T-helper 1 cell (primary cell): ENCODE results near the gene IL12RB2.
A peak's percentile ranks its signal among the peaks of the same experiment; 100 is the strongest.
"Not testable (repeated sequence)": the region's sequence is repeated elsewhere in the genome, so short reads cannot be mapped to it uniquely, and the experiment has no call there.

Experiments
- DNase-seq, 5 donors: peaks; one replicate each; pipeline ENCODE4 v3.0.0-alpha.2; 2012 to 2020

Gene IL12RB2

DNA sequence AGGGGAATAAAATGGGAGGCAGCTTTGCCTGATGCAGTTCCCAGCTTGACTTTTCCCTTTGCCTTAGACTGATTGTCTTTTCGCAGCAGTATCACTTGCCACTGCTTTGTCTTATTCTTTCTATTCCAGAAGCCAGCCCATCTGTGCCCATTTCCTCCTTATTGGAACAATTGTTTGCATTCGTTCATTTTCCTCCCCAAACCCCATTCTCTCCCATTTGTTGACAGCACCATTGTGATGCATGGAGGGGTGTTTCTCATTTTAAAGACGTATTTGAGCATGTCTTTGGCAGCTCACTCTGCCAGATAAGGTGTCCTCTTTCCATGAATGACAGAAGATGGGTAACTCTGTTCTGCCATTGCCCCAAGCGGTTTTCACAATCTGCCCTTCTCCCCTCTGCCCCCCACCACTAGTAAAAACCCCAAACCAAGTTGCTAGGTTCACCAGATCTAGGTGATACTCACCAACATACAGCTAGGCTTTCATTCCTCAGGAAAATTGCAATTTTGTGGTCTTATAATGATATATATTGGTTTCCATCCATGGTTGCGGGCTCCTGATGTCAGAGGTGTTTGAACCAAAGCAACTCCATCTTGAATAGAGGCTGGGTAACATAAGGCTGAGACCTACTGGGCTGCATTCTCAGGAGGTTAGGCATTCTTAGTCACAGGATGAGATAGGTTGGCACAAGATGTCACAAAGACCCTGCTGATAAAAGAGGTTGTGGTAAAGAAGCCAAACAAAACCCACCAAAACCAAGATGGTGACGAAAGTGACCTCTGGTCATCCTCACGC, 91.7 kb downstream of the IL12RB2 start:
- no peak for DNase-seq

DNA sequence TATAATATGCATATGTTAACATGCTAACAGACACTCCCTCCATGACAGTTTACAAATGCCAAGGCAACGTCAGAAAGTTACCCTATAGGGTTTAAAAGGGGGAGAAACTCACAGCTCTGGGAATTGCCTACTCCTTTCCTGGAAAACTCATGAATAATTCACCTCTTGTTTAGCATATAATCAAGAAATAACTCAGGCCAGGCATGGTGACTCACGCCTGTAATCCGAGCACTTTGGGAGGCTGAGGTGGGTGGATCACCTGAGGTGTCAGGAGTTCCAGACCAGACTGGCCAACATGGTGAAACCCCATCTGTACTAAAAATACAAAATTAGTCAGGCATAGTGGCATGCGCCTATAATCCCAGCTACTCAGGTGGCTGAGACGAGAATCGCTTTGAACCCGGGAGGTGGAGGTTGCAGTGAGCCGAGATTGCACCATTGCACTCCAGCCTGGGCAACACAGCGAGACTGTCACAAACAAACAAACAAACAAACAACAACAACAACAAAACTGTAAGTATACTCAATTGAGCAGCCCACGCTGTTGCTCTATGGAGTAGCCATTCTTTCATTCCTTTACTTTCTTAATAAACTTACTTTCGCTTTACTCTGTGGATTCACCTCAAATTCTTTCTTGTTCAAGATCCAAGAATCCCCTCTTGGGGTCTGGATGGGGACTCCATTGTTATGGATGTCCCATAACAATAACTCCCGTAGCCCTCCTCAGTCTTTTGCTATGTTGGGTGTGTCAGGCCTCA, 92.5 kb downstream of the IL12RB2 start:
- DNase-seq, result peak in 1 of 5 donors; percentile 16

DNA sequence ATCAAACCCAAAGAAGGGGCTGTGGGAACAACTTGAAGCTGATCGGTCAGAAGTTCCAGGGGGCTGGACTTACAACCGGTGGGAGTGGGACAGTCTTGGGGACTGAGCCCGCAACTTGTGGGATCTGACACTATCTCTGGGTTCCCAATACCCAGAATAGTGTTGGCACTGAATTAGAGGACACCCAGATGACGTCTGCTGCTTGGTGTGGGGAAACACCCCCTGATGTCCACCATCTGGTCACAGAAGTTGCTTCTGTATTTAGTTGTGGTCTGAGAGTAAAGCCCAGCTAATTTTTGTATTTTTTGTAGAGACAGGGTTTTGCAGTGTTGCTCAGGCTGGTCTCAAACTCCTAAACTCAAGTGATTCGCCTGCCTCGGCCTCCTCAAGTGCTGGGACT, 93.8 kb downstream of the IL12RB2 start:
- no peak for DNase-seq

DNA sequence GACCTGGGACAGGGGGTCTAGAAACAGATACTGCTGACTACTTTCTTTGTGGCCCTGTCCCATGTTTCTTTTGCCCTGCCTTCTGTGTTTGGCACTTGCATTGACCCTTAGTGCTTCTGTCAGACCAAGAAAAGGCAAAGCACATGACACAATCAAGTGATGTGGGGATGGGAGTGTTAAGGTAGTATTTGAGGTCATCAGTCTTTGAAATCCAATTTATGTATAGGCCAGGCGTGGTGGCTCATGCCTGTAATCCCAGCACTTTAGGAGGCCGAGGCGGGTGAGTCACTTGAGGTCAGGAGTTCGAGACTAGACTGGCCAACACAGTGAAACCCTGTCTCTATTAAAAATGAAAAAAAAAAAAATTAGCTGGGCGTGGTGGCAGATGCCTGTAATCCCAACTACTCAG, 96.5 kb downstream of the IL12RB2 start:
- DNase-seq, result no peak

DNA sequence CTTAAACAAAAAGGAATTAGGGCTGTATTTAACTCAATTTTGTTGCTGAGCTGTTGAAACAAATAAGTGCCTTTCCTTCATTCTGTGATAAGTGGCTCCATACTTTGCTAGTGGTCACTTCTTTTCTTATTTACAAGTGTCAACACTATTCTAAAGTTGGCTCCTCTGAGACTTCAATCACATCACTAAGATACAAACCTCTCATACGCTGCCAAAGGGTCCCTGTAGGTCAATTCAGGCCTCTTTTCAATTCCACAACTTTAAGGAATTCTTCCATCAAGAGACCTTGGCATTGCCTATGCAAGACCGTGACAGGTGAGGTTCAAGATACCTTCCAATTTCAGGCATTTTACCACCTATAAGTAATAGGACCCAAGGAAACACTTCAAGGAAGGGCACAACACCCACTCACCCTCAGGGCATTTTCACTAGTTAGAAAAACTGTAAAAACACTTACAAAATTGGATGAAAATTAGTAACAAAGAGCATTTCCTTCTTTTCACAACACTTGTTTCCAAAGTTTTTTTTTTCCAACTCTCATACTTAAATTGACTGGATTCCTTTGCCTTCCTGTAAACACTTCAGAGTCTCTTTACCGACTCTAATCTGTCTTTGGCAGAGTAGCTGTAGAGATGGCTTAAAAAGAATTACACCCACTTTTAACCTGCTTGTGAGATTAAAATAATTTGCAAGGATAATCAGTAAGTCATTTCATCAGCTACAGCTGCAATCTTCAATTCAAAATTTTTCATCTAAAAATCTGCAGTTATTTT, 98.0 kb downstream of the IL12RB2 start:
- no peak for DNase-seq

DNA sequence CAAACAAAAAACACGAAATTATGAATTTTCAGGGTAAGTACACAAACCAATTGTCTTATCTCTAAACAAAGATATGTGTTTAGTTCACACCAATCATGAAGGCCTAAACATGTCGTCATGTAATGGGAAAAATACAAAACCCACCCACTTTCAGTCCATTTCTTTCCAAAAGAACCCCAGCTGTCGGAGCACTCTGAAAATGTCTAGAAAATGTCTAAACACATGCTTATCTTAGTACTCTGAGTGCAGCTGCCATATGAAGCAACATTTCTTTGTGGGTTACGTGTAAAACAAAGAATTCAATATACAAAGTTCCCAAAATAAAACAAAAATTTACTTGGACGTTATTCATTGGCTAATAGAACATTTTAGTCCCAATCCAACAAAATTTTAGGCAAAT, 99.8 kb downstream of the IL12RB2 start:
- no peak for DNase-seq

DNA sequence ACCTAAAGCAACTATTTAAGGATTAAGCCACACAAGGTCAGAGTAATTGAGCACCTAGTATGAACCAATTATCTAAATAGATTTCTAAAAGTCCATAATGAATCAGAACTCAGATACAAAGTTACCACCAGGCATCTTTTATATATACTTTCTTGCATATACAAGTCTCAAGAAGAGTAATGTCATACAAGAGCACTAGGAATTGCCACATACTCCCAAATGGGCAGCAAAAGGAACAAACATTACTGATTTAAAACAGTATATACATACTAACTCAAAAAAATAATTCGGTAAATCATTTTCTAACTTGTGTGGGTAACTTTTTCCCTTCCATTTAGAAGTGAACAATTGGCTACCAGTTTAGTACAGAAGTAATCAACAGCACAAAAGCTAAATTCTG, 100.5 kb downstream of the IL12RB2 start:
- no peak for DNase-seq

DNA sequence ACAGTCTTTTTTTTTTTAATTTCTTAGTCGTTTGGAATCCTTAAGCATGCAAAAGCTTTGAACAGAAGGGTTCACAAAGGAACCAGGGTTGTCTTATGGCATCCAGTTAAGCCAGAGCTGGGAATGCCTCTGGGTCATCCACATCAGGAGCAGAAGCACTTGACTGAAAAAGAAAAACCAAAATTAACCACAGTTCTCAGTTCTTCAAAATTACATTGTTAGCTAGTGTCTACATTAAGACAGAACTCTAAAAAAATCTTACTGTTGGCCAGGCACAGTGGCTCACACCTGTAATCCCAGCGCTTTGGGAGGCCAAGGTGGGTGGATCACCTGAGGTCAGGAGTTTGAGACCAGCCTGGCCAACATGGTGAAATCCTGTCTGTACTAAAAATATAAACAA, 105.4 kb downstream of the IL12RB2 start:
- not testable (repeated sequence) for DNase-seq

DNA sequence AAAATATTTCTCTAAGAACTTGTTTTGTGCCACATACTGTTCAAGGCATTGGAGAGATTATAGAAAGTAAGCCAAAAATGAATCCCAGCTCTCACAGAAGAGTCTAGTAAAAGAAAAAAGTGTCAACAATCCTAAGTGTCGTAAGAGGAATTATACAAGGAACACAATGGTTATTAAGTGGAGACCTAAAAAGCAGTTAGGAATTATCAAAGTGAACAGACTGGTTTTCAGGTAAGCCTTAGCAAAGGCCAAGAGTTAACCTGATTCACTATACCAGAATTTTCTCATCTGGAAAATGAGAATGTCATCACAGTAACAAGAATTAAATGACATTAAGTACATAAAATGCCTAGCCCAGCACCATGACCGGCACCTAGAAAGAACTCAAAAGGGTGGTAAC, 106.9 kb downstream of the IL12RB2 start:
- DNase-seq, result no peak

DNA sequence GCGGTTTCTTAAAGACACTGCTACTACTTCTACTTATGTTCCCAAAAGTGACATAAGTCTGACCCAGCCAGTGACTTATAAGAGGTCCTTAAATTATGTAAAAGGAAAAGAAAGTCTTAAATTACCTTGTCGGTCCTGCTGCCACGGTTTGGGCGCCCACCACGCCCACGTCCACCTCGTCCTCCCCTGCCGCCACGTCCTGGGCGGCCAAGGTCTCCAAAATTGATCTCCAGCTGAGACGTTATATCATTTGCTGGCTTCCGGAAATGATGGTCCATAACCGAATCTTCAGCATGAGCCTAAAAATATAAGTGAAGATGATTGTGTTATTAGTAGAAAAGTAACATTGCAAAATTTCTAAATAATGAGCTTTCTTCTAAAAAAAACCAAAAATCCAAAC, 107.4 kb downstream of the IL12RB2 start:
- no peak for DNase-seq

DNA sequence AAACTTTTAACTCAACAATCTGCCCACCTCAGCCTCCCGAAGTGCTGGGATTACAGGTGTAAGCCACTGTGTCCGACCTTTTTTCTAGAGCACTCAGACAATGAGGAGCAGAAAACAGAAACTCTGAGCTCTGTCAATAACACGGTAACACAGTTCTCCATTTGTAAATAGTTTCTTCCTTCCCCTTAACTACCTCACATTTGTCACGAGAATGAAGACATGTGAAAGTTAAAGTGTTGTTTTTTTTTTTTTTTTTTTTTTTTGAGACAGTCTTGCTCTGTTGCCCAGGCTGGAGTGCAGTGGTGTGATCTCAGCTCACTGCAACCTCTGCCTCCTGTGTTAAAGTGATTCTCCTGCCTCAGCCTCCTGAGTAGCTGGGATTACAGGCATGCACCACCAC, 110.1 kb downstream of the IL12RB2 start:
- not testable (repeated sequence) for DNase-seq

DNA sequence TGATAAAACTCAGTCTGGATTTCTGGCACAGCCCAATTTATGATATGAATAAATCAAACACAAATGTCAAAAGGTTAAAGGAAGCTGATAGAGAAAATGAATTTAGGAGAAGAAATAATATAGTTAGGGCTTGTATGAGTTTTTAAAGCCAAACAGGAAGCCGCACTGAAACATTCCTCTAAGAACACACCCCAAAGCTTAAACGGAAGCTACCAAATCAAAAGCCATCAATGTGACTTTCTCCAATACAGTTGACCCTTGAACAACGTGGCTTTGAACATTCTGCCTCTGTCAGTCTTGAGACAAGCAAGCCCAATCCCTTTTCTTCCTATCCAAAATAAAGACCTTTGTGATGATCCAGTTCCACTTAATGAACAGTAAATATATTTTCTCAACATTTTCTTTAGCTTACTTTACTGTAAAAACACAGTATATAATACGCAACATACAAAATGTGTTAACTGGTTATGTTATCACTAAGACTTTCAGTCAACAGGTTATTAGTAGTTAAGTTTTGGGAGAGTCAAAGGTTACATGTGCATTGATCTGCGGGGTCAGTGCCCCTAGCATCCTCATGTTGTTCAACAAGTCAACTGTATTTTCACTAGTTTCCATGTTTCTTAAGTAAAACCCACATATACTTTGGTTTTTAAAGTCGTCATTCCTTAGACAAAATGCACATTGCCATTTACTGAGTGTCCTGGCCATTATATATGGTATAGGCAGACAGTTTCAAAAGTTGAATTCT, 111.3 kb downstream of the IL12RB2 start:
- DNase-seq, result no peak

DNA sequence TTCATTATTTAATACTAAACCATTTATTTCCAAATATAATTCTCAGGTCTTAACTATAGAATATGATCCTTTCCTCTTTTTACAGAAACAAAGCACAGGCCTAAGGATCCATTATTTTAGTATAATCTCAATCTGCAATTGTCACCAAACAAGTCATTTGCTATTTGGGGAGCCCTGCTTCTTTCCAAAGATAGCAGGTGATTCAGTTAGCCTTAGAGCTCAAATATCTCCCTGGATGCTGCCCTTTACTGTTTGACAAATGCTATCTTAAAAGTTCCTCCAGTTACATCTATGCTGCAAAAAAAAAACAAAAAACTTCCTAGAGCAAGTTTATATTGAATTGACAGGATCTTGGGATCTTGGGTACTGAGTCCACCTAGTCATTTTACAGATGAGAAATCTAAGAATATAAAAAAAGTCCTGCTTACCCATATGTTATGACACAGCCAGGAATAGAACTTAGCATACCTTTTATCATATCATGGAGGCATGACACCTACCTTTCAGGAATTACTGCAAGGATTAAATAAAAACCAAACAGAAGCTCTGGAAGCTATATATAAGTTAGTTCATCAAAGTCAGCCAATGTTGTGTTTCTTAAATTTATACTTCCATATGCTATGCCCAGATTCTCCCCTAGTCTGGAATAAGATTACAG, 113.3 kb downstream of the IL12RB2 start:
- DNase-seq, result no peak

DNA sequence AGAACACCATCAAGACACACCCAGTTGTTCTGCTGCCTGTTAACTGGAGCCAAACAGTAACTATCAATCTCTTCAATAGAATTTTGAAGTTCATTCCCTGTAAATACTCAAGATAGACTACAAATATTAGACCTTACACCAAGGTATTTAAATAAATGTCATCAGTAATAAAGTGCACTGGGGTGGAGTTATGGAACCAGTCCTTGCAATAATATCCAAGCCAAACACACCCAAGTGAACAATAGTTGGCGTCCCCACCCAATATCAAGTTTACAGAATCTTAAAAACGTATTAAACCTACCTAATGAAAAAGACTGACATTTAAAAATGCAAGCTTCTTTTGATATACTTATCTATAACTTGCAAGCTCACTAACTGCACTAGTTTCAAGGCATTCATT, 119.8 kb downstream of the IL12RB2 start:
- DNase-seq, result no peak

DNA sequence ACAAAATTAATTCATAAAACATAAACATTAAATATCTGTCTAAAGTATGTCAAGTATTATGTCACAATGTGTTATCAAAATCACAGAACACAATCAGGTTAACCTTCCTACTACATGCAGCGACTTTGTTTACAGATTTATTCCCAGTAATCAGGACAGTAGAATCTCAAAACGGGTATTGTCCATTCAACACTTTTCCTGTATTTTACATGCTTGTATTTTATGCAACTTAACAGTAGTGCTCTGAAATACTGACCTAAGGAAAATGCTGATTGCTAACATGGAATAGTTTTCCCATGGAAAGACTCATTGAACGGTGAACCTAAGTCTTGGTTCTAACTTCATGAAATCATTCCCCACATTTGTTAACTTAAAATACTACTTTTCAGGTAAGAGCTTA, 120.3 kb downstream of the IL12RB2 start:
- DNase-seq, result no peak

DNA sequence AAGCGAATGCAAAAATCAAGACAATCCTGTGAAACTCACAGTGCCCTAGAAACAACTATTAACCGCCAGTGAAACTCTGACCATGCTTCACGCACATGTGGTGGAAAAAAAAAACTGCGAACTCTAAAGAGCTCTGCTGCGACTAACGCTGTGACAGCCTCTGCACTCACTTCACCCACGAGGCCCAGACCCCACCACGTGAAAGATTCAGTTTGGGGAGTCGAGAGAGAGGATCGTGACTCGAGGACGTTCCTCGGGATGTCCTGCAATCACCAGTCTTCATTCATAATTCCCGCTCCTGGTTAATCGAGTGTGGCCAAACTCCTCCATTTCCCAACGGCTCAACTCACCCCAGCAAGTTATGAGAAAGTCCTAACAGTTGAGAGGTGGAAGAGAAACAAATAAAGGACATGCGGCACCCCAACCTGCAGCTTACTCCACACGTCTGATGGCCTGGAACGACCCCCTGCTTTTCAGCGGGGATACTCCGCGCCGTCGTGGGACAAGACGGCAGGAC, 121.4 kb downstream of the IL12RB2 start:
- DNase-seq, result peak in 4 of 5 donors; percentile 12 to 43 (median 18)

DNA sequence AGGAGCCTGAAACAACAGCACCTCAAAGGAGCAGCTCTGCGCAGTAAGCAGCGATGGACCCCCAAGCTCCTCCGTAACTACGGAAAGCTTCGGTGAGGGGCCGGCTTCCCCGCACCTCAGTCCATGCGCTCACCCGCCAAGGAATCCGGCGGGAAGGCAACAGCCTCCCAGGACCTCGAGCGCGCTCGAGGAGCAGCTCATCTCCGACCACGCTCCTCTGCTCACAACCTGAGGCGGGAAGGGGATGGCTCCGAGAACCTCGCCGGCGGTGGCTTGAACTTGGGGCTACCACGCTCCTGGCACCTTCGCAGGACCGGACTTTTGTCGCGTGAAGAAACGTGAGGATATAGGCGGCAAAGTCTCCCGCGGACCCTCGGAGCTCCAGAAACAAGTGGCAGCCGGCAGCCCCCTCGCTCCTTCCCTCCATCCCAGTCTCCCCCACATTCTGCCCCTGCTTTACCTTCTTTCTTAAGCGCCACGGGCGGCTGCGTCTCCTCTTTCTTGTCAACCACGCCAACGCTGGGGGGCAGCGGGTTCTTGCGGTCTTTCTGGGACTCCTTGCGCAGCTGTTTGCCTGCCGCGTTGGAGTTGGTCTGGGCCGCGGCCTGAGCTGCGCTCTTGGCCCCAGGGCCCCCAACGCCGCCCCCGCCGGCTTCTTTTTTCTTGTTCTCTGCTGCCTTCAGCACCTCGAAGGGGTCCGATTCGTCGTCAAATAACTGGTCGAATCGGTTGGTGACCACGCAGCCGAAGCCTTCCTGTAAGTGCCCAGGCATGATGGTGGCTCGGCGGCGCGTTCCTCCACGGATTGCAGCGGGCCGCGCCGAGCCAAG, 122.1 kb downstream of the IL12RB2 start:
- peak in 4 of 5 donors; percentile 6 to 45 (median 22) for DNase-seq

DNA sequence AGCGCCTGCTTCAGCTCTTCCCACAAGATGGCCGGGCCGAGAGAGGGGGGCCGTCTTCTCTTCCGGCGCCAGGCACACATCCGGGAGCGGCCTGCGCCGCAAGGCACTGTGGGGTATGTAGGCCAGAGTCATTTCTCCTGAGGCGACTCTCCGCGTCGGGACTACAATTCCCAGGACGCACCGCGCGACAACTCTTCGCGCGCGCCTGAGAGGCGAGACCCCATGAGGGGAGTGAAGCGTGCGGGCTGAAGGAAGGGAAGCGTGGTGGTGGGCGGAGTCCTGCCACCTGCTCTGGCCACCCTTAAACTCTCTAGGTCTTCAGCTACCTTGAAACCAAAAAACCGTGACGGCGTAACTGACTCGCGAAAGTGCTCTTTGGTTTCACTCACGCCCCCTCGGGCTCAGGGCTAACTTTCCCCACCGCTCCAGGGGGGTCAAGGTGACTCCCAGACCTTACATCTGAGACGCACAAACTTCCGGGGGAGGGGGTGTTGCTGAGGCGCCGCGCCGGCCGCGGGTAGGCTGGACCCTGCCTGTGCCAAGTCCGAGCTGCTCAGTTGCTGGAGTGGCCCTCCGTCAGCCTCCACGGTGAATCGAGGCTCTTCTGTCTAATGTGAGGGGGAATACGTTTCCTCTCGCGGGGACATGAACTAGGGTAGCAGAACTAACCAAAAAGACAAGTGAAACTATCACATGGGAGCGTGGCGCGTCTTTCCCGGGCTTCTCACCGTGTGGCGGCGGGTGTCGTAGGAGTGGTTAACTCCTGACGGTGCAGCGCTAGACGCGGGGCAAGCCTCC, 122.9 kb downstream of the IL12RB2 start, which contains the start of gene SERBP1:
Gene SERBP1, minus strand, starts transcription at position 45 of the 798 bp plus-strand sequence. CDS start 102 bp downstream, outside the sequence.
- DNase-seq, result peak; percentile 90 to 99 (median 94)

DNA sequence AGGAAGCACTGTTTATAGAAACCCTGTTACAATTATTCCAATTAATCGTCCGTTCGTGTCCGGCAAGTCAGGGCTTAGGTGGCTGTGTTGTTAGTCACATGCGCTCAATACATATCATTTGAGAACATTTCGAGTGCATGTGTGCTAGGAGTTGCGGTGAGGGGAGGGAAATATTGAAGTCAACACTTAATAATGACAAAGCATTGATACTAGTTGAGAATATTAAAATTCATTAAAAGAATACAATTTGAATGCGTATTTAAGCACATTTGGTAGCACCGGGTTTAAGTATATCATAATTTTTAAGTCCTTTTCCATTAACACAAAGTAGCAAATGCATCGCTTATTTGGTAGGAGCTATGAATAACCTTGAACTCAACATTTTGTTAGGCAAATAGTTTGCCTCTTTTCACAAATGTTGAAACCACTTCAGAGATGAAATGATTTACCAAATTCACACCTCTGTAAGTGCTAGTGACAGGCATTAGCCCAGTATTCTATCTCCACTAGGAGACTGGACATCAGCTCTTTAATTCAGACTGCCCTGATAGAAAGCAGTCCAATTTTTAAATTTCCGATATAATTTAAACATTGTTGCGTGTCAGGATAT, 123.6 kb downstream of the IL12RB2 start:
- no peak for DNase-seq
